GM18951 (cell line): ENCODE data around the gene IFT172.
"Not testable (repeated sequence)": the region's sequence is repeated elsewhere in the genome, so short reads cannot be mapped to it uniquely, and the experiment has no call there.

ENCODE experiments used
- POLR2A ChIP-seq: IDR thresholded peaks from 4 replicates; pipeline ENCODE4 v1.6.1; 2011; ENCODE audit warnings: mild to moderate bottlenecking; ENCODE audit not compliant: insufficient read length, insufficient read depth; ENCODE audit errors: extremely low read depth
- in situ Hi-C: fragments of 300-500 bp; cut with MboI; formaldehyde crosslinking; loops from one replicate; pipeline ENCODE4 v1.12.0; 2022; ENCODE audit warnings: low sequenced_read_pairs, mixed read lengths, inconsistent platforms; ENCODE audit not compliant: unreplicated experiment

Gene IFT172

GRCh38 chr2:27428213-27428977 is 61.1 kb downstream of the IFT172 start, which contains the start of gene NRBP1:
TSS of gene NRBP1 (plus strand) at chr2:27428631. CDS start at chr2:27433274, 4,643 bp downstream.
- in situ Hi-C loops: no loop called here
- TF ChIP-seq POLR2A: peak; percentile 93

GRCh38 chr2:27427863-27428212 is 61.7 kb downstream of the IFT172 start:
- no peak for TF ChIP-seq POLR2A
- in situ Hi-C loops: no loop called here

- in situ Hi-C loops: not testable (repeated sequence)
Measured at GRCh38 chr2:27425039-27425438, 64.5 kb downstream of the IFT172 start.

GRCh38 chr2:27422958-27423357 is 66.6 kb downstream of the IFT172 start:
- in situ Hi-C loops: no loop called here
- no peak for TF ChIP-seq POLR2A

GRCh38 chr2:27421660-27422250 is 67.8 kb downstream of the IFT172 start:
- no peak for TF ChIP-seq POLR2A
- in situ Hi-C loops: no loop called here

- in situ Hi-C loops: no loop called here
- no peak for TF ChIP-seq POLR2A
Measured at GRCh38 chr2:27420996-27421395, 68.5 kb downstream of the IFT172 start.

- no peak for TF ChIP-seq POLR2A
- in situ Hi-C loops: no loop called here
Measured at GRCh38 chr2:27416151-27416550, 73.4 kb downstream of the IFT172 start.

GRCh38 chr2:27412419-27413152 is 77.0 kb downstream of the IFT172 start:
- in situ Hi-C loops: no loop called here
- TF ChIP-seq POLR2A: no peak

- in situ Hi-C loops: no loop called here
- TF ChIP-seq POLR2A: peak; percentile 98
Measured at GRCh38 chr2:27409321-27410073, 80.0 kb downstream of the IFT172 start, which contains the start of gene PPM1G. TSS of gene PPM1G (minus strand) at chr2:27409591. CDS start at chr2:27409422, 169 bp downstream.

GRCh38 chr2:27408601-27409320 is 80.8 kb downstream of the IFT172 start:
- no peak for TF ChIP-seq POLR2A
- in situ Hi-C loops: no loop called here

- no peak for TF ChIP-seq POLR2A
- in situ Hi-C loops: no loop called here
Measured at GRCh38 chr2:27407798-27408491, 81.6 kb downstream of the IFT172 start.
